Fibroblast of lung (primary cell): ENCODE results near the gene PLEKHH3. TPM values are rescaled to one million over a fixed set of nuclear protein-coding genes. Genes with fewer than 3 reads are reported as not detected.

Experiments
- DNase-seq, 2 donors: peaks; one replicate each; pipeline versions ENCODE4 v3.0.0 to v3.0.0-alpha.2; 2010; ENCODE audit warnings: low read depth in 2 of 2
- H2AFZ ChIP-seq: 2 replicates; pipeline ENCODE4 v1.5.1; 2012; ENCODE audit warnings: low read length, control low read depth, inconsistent platforms
- H3K27ac ChIP-seq: 2 replicates; pipeline ENCODE4 v1.5.1; 2011; ENCODE audit warnings: low read length, control low read depth; ENCODE audit not compliant: insufficient read depth
- H3K27me3 ChIP-seq: 2 replicates; pipeline ENCODE4 v1.5.1; 2011; ENCODE audit warnings: mild to moderate bottlenecking, low read length; ENCODE audit not compliant: control insufficient read depth, insufficient read depth
- H3K36me3 ChIP-seq: 2 replicates; pipeline ENCODE4 v1.5.1; 2011; ENCODE audit warnings: low read length; ENCODE audit not compliant: control insufficient read depth, insufficient read depth
- H3K4me1 ChIP-seq: 2 replicates; pipeline ENCODE4 v1.5.1; 2011; ENCODE audit warnings: low read length; ENCODE audit not compliant: control insufficient read depth, insufficient read depth; ENCODE audit errors: extremely low read depth
- H3K4me2 ChIP-seq: 2 replicates; pipeline ENCODE4 v1.5.1; 2011; ENCODE audit warnings: low read length, control low read depth; ENCODE audit not compliant: insufficient read depth; ENCODE audit errors: extremely low read depth
- H3K4me3 ChIP-seq, 4 experiments: fragments of 200-600 bp in 1 of 4; sonication (generic) in 1 of 4; replicated peaks in 1 of 4; 2 replicates each; pipeline ENCODE4 v1.5.1; 2011 to 2016; ENCODE audit warnings: low read length in 4 of 4, low read depth in 3 of 4, mild to moderate bottlenecking in 3 of 4, control low read depth in 2 of 4, inconsistent platforms in 1 of 4, mixed read lengths in 1 of 4; ENCODE audit not compliant: insufficient read depth in 1 of 4; ENCODE audit errors: control extremely low read depth in 1 of 4
- H3K79me2 ChIP-seq: 2 replicates; pipeline ENCODE4 v1.5.1; 2012; ENCODE audit warnings: mild to moderate bottlenecking, low read length, inconsistent platforms; ENCODE audit not compliant: control insufficient read depth, insufficient read depth
- H3K9ac ChIP-seq: 2 replicates; pipeline ENCODE4 v1.5.1; 2011; ENCODE audit warnings: mild to moderate bottlenecking, low read length, control low read depth; ENCODE audit not compliant: insufficient read depth
- H3K9me3 ChIP-seq: 2 replicates; pipeline ENCODE4 v1.5.1; 2012; ENCODE audit warnings: low read depth, low read length; ENCODE audit not compliant: control insufficient read depth, insufficient read depth
- H4K20me1 ChIP-seq: 2 replicates; pipeline ENCODE4 v1.5.1; 2011; ENCODE audit warnings: low read length; ENCODE audit not compliant: control insufficient read depth, insufficient read depth; ENCODE audit errors: extremely low read depth
- EZH2 ChIP-seq: IDR thresholded peaks from 2 replicates; pipeline ENCODE4 v1.5.1; 2012; ENCODE audit warnings: low read length, control low read depth, mild to moderate bottlenecking; ENCODE audit errors: missing control alignments
- polyA plus RNA-seq, 2 donors: library from polyadenylated mRNA; depleted of rRNA in 1 of 2; stranded (reverse) in 1 of 2; unstranded in 1 of 2; fragments of >200 nt; gene quantifications; 2 replicates each; pipeline ENCODE4 v1.2.1, GENCODE V29; 2011 to 2012; ENCODE audit warnings: missing spikeins in 1 of 2
- total RNA-seq: library from RNA; depleted of rRNA; stranded (reverse); fragments of >200 nt; gene quantifications from 2 replicates; pipeline ENCODE4 v1.2.1, GENCODE V29; 2014
- TF ChIP-seq, protein P1 (sequence below), 2 donors: IDR thresholded peaks in 1 of 2; conservative IDR thresholded peaks in 1 of 2; 1 replicate in 1 of 2; 2 replicates in 1 of 2; pipeline ENCODE4 v1.5.1; 2011 to 2012; ENCODE audit warnings: low read length in 2 of 2, control low read depth in 1 of 2, inconsistent platforms in 1 of 2, low read depth in 1 of 2, mild to moderate bottlenecking in 1 of 2

PLEKHH3 gene
- total and polyA plus RNA-seq, 2 donors (not counting 1 experiment from before 2014, with no cell fraction given), result 2.3 to 24.6 TPM

DNA sequence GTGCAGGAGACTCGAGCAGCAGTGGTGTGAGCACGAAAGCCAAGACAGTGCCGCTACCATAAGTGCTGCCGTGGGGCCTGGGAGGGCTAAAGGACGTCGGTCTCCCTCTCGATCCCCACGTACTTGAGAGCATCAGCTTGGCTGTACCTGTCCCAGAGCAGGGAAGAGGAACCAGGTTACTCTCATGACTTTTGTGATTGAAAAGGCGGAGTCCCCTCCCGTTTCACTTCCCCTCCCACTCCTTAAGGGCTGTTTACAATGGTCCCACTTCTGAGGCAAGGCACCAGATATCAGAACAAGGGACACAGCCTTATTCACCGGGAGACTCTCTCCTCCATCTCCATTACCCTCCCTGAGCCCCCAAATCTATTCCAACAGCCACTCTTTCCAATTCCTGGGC lies 25.7 kb upstream of the PLEKHH3 start:
- H3K9ac ChIP-seq, result no peak overlapping the region
- TF ChIP-seq EZH2, result no peak
- TF ChIP-seq, protein P1, sequence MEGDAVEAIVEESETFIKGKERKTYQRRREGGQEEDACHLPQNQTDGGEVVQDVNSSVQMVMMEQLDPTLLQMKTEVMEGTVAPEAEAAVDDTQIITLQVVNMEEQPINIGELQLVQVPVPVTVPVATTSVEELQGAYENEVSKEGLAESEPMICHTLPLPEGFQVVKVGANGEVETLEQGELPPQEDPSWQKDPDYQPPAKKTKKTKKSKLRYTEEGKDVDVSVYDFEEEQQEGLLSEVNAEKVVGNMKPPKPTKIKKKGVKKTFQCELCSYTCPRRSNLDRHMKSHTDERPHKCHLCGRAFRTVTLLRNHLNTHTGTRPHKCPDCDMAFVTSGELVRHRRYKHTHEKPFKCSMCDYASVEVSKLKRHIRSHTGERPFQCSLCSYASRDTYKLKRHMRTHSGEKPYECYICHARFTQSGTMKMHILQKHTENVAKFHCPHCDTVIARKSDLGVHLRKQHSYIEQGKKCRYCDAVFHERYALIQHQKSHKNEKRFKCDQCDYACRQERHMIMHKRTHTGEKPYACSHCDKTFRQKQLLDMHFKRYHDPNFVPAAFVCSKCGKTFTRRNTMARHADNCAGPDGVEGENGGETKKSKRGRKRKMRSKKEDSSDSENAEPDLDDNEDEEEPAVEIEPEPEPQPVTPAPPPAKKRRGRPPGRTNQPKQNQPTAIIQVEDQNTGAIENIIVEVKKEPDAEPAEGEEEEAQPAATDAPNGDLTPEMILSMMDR (conservative IDR thresholded peaks at IDR 0.05 in 1 of 2, IDR thresholded peaks at IDR 0.05 in 1 of 2; ENCODE audit: low read depth in 1 of 2, low read length in 2 of 2), result no peak
- H3K4me1 ChIP-seq, result peaks cover 5% of the 10 kb centered on the region
- H3K4me2 ChIP-seq, result no peak overlapping the region
- no peaks in the 10 kb centered on the region for H3K27me3 ChIP-seq
- H3K36me3 ChIP-seq, result peaks cover 20% of the 10 kb centered on the region
- H3K9me3 ChIP-seq, result no peaks in the 10 kb centered on the region
- no peak overlapping the region for H3K4me3 ChIP-seq
- no peaks in the 10 kb centered on the region for H3K79me2 ChIP-seq
- no peak overlapping the region for H3K27ac ChIP-seq
- H4K20me1 ChIP-seq, result no peaks in the 10 kb centered on the region
- no peak for DNase-seq
- H2AFZ ChIP-seq, result no peak overlapping the region

DNA sequence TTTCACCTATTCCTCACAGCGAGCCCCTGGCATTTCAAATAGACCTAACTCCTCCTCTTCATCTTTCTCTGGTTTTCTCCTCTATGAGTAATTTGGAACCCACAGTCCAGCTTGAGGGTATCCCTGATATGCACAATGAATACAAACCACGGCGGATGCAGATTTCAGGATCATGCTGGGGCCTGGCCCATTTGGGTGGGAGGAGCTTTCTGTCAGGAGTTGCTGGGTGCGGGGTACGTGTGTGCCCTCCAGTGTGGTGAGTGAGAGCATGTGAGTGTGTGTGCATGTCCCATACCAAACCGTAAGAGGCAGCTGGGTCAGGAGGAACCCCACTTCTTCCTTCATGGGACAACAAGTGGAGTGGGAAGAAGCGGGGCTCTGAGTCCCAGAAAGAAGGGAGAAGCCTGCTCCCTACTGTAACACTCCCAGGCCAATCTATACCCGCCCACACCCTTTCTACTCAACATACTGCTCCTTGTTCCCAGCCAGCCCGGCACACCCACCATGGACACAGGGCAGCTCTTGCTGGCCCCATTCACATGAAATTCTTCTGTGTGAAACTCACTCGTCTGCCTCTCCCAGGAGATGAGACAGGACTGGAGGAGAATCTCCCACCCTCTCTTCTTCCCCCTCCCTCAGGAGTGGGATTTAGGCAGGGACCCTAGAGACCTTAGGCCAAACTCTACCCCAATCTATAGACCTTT lies 23.9 kb upstream of the PLEKHH3 start:
- H3K36me3 ChIP-seq, result peaks cover 16% of the 10 kb centered on the region
- TF ChIP-seq, protein P1 (conservative IDR thresholded peaks at IDR 0.05 in 1 of 2, IDR thresholded peaks at IDR 0.05 in 1 of 2; ENCODE audit: low read depth in 1 of 2, low read length in 2 of 2), result no peak
- no peak for TF ChIP-seq EZH2
- DNase-seq, result no peak

DNA sequence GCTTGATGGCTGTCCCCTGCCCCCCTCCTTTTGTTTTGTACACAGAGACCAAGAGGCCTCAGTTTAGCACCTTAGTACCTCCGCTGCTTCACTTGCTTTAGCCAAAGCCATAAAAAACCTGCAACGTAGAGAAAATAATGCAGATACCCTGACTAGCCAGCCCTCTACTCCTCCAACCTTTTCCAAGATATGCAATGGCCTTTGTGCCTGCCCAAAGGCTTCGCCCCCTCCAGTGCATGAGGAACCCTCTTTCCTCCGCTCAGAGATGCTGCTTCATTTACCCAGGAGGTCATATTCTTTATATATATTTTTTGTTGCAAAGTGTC lies 22.6 kb upstream of the PLEKHH3 start:
- no peak for TF ChIP-seq EZH2
- TF ChIP-seq, protein P1 (conservative IDR thresholded peaks at IDR 0.05 in 1 of 2, IDR thresholded peaks at IDR 0.05 in 1 of 2; ENCODE audit: low read depth in 1 of 2, low read length in 2 of 2), result no peak
- Histone ChIP-seq H3K79me2 (no peaks in the 10 kb centered on the region), H2AFZ (no peak overlapping the region), H4K20me1 (no peaks in the 10 kb centered on the region), H3K4me3 (no peak overlapping the region), H3K9me3 (no peaks in the 10 kb centered on the region), H3K27me3 (no peaks in the 10 kb centered on the region), H3K4me2 (no peak overlapping the region), H3K9ac (no peak overlapping the region), H3K27ac (no peak overlapping the region), H3K4me1 (peaks cover 5% of the 10 kb centered on the region), H3K36me3 (peaks cover 15% of the 10 kb centered on the region)
- DNase-seq, result no peak

More for the DNA sequence above, 23.9 kb upstream of the PLEKHH3 start:
- no peak overlapping the region for H3K9ac ChIP-seq
- H3K4me2 ChIP-seq, result no peak overlapping the region
- H3K79me2 ChIP-seq, result no peaks in the 10 kb centered on the region
- no peaks in the 10 kb centered on the region for H3K27me3 ChIP-seq
- H3K4me1 ChIP-seq, result peaks cover 5% of the 10 kb centered on the region
- H3K4me3 ChIP-seq, result no peak overlapping the region
- H4K20me1 ChIP-seq, result no peaks in the 10 kb centered on the region
- no peak overlapping the region for H3K27ac ChIP-seq
- H3K9me3 ChIP-seq, result no peaks in the 10 kb centered on the region
- no peak overlapping the region for H2AFZ ChIP-seq
